Activated CD4-positive, CD25-positive, alpha-beta regulatory T cell treated with anti-CD3 and anti-CD28 coated beads, Interleukin-2, amount 50 U/mL, for 24 hours (primary cell): ENCODE data around the gene MYADML2.

ENCODE experiments used
- ATAC-seq, 2 donors: fragments of 150-1000 bp; cut with Tn5 transposase; one replicate each; pipeline ENCODE4 v1.10.0; 2021; ENCODE audit warnings: mild to moderate bottlenecking in 1 of 2, moderate library complexity in 1 of 2

Gene MYADML2

DNA sequence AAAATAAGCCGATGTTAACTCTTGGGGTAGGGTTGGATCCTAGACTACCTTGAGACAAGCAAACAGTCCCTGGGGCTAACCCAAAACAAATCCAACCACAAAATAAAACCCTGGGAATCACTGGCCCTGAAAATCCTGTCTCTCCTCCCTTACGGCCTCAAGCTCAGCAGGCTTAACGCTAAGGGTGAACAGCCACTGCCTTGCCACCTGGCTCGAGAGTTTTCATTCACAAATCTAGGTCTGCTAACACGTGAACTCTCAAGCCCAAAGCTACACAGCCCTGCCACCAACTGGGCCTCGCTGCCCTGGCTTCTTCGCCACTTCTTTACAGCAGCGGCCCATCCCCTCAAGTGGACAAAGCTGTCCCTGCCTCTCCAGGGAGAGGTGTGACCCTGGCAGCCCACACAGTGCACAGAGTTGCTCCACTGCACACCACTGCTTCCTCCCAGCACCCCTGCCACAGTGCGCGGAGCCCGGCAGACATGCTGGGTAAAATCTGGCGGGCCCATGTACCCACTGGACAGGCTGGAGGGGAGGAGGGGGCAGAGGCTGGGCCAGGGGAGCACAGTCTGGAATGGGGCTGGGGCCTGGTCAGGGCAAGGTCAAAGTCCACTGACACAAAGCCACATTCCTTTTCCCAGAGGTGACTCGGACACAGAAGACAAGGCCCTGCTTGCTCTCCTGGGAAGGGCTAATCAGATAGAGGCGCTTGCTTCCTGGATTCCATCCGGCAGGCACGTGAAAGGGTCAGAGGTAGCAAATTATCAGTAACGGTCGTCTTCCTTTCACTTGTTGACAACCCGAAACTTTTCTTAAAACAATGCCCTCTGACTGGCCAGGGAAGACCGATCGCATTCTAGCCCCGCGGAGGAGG is 36.8 kb downstream of the MYADML2 start:
- no peak for ATAC-seq

DNA sequence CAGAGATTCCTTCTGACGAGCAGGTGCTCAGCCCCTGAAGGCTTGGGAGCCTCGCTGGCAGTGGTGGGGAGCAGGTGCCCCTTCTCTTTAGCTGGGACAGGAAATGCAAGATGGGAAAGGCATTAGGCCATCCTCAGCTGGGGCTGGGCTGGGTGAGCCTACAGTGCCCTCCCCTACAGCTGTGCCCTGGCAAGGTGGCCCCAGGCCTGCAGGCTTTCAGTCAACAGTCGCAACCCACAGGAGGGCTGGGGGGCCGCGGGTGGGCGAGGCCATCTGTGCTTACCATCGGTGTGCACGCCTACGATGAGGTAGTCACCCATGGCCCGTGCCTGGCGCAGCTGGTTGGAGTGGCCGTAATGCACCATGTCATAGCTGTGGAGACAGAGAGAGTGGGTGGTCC is 37.8 kb downstream of the MYADML2 start:
- no peak for ATAC-seq

GRCh38 chr17:81908793-81909192 is 38.2 kb downstream of the MYADML2 start:
- ATAC-seq = no peak

- no peak for ATAC-seq
Observed at GRCh38 chr17:81907219-81908145, 39.6 kb downstream of the MYADML2 start.

GRCh38 chr17:81906476-81907218 is 40.4 kb downstream of the MYADML2 start:
- ATAC-seq = no peak

DNA sequence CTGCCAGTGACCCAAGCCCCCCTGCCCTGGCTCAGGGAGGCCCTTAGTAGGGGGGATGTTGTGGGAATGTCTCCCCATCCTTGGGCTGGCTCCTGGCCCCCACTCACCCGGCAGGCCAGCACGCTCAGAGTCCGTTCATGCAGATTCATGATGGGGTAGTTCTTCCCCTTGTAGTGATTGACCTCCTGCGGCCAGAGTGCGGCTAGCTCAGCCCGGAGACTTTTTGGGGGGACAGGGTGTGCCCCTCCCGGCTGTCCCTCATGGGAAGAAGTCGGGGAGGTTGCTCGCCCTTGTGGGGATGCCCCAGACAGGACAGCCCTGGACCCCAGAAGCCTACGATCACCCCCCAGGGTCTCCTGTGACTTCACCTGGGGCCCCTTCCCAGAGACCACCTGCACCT is 41.0 kb downstream of the MYADML2 start:
- no peak for ATAC-seq

- ATAC-seq = no peak
Observed at GRCh38 chr17:81905424-81905875, 41.6 kb downstream of the MYADML2 start.

DNA sequence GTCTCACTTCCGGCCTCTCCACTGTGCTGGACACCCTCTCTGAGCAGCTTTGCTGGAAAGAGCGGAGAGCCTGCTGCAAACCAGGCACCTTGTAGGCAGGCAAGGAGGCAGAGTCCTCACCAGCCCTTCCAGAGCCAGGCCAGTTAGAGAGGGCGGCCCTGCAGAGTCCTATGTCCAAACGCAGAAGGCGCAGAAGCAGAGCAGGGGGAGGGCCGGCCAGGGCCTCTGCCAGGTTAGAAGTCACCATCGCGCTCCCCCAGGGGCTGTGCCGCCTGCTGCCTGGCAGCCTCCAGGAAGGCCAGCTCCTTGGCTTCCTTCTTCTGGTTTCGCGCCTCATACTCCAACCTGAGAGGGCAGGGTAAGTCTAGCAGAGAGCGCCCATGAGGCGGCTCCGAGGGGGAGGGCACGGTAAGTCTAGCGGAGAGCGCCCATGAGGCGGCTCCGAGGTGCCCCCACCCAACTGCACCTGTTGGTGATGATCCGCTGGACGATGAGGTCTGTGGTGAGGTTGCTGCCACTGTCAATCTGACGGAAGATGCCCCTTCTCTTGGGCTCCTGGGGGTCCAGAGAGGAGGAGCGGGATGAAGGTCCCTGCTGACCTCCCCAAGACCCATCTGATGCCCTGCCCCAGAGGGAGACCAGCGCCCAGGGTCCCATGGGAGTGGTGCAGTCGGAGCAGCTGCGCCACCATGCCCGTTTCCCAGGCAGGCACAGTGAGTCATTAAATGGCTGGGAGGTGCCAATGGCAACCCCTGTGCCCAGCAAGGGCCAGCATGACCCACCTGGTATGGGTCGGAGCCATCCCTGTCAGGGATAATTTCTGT is 42.2 kb downstream of the MYADML2 start:
- ATAC-seq = no peak

DNA sequence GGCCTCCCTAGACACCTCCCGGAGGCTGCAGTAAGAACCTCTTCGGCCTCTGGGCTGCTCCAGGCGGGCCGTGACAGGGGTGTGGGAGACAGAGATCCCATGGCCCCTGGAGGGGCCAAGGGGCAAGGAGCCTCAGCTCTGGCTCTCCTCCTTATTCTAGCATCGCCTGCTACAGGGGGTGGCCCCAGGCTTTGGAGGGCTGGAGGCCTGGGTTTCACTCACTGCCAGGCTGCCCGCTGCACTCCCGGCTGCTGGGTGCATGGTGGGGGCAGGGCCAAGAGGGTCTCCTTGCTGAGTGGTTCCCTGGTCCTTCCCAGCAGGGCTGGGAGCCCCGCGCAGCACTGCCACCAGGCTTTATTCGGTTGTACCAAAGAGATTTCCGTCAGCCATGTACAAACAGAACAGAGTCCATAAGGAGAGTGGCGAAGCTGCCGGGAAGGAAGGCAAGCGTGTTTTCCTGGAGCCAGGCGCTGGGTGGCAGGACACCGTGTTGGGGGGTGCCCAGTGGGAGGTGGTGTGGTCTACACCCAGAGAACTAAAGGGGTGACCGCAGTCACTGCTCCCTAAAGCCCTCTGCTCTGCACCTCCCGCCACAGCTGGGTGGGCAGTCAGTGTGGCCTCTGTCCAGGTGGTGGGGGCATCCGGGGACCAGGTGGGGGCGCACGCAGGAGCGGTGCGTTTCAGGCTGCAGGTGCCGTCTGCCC is 43.0 kb downstream of the MYADML2 start:
- ATAC-seq = no peak

GRCh38 chr17:81903415-81903831 is 43.6 kb downstream of the MYADML2 start:
- no peak for ATAC-seq

GRCh38 chr17:81902653-81903414 is 44.2 kb downstream of the MYADML2 start:
- ATAC-seq = peak; percentile 8 to 12

- peak; percentile 46 to 55 for ATAC-seq
Observed at GRCh38 chr17:81902023-81902652, 44.9 kb downstream of the MYADML2 start, which contains the start of gene NPB. Gene NPB, plus strand, starts transcription at chr17:81902238. Its CDS starts 40 bp downstream, at chr17:81902278.

DNA sequence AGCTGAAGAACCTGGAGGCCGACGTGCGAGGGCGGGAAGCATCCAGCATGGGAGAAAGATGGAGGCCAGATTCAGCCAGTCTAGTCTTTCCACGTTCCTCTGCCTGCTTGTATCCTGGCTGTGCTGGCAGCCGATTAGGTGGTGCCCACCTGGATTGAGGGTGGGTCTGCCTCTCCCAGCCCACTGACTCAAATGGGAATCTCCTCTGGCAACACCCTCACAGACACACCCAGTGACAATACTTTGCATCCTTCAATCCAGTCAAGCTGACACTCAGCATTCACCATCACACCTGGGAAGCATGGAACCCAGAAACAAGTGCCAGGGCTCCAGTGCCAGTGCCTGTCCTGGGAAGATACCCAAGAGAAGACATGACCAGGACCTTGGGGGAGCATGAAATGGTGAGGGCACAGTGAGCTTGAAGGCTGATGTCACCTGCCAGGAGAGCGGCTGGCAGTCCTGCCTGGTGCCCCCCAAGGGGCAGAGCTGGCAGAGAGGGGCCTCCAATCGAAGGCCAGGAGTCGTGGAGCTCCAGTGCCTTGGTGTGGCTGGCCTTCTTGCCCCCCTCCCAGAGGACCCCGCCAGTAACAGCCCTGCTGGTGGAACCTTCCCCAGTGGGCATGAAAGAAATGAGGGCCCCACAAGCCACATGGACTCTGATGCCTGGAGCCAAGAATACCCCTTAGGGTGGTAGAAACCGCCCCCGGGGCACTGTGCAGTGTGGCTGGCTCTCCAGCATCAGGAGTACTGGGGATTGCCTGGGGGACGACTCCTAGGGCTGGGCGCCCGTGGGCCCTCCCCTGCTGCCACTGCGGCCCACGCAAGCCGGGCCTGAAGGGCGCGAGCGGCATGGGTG is 45.6 kb downstream of the MYADML2 start:
- ATAC-seq = peak; percentile 14 to 18

DNA sequence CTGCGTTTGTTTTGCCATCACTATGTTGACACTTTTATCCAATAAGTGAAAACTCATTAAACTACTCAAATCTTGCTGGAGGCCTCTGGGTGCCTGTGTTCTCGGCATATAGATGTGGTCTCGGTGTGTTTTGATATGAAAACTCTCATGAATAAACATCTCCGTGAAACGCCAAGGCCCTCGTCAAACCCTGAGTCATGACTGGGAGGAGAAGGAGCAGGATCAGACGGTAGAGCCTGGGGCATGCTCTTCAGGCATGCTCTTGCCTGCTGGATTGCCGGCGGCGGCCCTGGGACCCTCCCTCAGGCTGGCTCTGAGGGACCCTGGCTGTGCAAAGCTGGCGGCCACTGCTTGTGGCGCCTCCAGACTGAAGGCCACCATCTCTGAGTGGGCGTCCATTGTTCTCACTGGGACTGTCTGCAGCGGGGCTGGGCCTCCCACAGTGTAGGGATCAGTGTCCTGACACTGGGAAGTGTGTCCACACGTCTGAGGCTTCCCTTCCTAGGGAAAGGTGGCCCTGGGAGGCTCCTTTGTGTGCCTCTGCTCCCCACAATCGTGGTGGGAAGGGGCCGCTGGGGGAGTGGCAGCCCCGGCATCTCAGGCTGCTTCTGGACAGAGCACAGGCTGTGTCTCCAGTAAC is 46.7 kb downstream of the MYADML2 start:
- ATAC-seq = no peak

DNA sequence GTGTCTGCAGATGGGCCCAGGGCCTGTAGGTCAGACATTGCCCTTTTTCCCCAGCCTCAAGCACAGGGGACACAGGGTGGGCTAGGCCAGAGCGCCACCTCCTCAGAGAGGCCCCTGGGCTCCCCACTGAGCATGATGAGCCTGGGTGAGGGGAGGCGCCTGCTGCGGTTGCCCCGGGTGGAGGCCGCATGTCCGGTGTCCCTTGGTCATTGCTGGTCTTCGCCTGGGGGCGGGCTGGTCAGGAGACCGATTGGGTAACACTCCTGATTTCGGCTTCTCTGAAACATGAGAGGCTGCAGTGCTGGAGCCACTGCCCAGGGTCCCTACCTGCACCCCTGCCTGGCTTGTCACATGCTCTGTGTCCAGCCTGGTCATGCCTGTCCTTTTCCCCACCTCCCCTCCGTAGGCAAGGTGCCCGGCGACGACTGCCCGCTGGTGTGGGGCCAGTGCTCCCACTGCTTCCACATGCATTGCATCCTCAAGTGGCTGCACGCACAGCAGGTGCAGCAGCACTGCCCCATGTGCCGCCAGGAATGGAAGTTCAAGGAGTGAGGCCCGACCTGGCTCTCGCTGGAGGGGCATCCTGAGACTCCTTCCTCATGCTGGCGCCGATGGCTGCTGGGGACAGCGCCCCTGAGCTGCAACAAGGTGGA is 47.4 kb downstream of the MYADML2 start:
- no peak for ATAC-seq

- no peak for ATAC-seq
Observed at GRCh38 chr17:81898885-81899284, 48.1 kb downstream of the MYADML2 start.

DNA sequence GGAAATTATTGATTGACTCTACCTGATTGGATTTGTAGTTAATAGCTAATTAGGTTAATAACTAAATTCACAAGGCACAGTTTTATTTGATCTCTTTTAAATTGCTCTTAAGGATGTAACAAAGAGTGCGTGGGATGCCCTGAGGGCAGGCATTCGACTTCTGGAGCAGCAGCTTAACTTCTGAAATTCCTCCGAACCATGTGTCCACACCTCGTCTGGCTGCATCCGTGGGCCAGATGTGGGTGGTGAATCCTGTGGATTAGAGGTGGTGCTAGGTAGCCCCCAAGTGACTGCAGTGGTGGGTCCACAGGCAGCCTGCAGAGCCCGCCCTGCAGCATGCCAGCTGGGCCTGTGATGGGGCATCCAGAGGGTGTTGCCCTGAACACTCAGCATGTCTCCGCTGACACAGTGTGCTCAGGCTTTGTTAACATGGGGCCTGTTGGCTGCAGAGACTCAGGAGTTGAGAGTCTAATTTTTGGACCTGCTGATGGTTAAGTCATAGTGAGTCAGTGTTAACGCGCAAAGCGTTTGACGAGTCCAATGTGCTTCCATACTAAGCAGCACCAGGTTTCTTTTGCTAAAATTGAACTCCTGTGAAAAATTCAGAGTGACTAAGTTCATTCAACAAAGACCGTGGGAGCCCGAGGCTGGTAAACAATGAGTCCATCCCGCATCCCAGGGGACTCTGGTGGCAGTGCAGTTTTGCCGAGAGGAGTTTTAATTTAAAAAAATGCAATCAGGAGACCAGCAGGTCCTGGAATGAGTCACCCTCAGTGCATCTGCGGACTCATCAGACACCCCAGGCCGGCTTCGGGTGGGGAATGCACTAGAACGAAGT is 48.8 kb downstream of the MYADML2 start:
- no peak for ATAC-seq
